OCI-LY7 (cell line): Measurements from ENCODE around the gene TLR9. TPM values are rescaled to one million over a fixed set of nuclear protein-coding genes. Genes with fewer than 3 reads are reported as not detected.

Experiments used
- BruUV-seq: library from RNA; stranded (reverse); fragments of 400-500 nt; replicated peaks from 2 replicates; lab custom pipeline; 2021; lab: Mats Ljungman, UMichigan
- CTCF ChIA-PET: fragments of 300-600 bp; sonication (Branson Sonifier 250); formaldehyde crosslinking; loops from one replicate; lab custom pipeline; 2022; ENCODE audit warnings: antibody characterized with exemption; ENCODE audit not compliant: unreplicated experiment; lab: Charles Lee
- POLR2A ChIA-PET: fragments of 300-600 bp; sonication (Branson Sonifier 250); formaldehyde crosslinking; loops from one replicate; lab custom pipeline; 2022; ENCODE audit warnings: antibody characterized with exemption; lab: Charles Lee
- DNase-seq: peaks from one replicate; pipeline ENCODE4 v3.0.0-alpha.2; 2015; ENCODE audit warnings: low spot score
- H2AFZ ChIP-seq: fragments of 200-600 bp; sonication (generic), shearing (Covaris generic); 2 replicates; pipeline ENCODE4 v1.6.1; 2014; ENCODE audit warnings: mild to moderate bottlenecking, antibody characterized with exemption, low read length, moderate library complexity
- H3K27ac ChIP-seq: fragments of 200-600 bp; sonication (generic); 2 replicates; pipeline ENCODE4 v1.5.1; 2014; ENCODE audit warnings: mixed run types, low read depth, mild to moderate bottlenecking, moderate library complexity, low read length, inconsistent platforms; ENCODE audit not compliant: poor library complexity, severe bottlenecking
- H3K36me3 ChIP-seq: fragments of 200-600 bp; sonication (generic); 2 replicates; pipeline ENCODE4 v1.6.1; 2014; ENCODE audit warnings: mild to moderate bottlenecking, antibody characterized with exemption, low read length, moderate library complexity, mixed read lengths; ENCODE audit not compliant: insufficient read depth
- H3K4me1 ChIP-seq: fragments of 200-600 bp; sonication (generic); 2 replicates; pipeline ENCODE4 v1.5.1; 2014; ENCODE audit warnings: mild to moderate bottlenecking, low read length; ENCODE audit not compliant: insufficient read depth, poor library complexity, severe bottlenecking
- H3K4me2 ChIP-seq: fragments of 200-600 bp; sonication (generic); 2 replicates; pipeline ENCODE4 v1.6.1; 2014; ENCODE audit warnings: mild to moderate bottlenecking, low read length
- H3K4me3 ChIP-seq: fragments of 200-600 bp; sonication (generic); 2 replicates; pipeline ENCODE4 v1.5.1; 2014; ENCODE audit warnings: mild to moderate bottlenecking, low read depth, low read length; ENCODE audit not compliant: poor library complexity, severe bottlenecking
- H3K79me2 ChIP-seq: fragments of 200-600 bp; sonication (generic); 2 replicates; pipeline ENCODE4 v1.6.1; 2016; ENCODE audit warnings: low read depth, mild to moderate bottlenecking, low read length, moderate library complexity, mixed read lengths; ENCODE audit not compliant: insufficient read depth
- H3K9me2 ChIP-seq: fragments of 200-600 bp; sonication (generic); 2 replicates; pipeline ENCODE4 v1.6.1; 2016; ENCODE audit warnings: mild to moderate bottlenecking, low read length, mixed read lengths; ENCODE audit not compliant: insufficient read depth
- H3K9me3 ChIP-seq: fragments of 200-600 bp; sonication (generic); 2 replicates; pipeline ENCODE4 v1.6.1; 2014; ENCODE audit warnings: mild to moderate bottlenecking, mixed run types, low read length, mixed read lengths
- H4K20me1 ChIP-seq: fragments of 200-600 bp; sonication (generic); 2 replicates; pipeline ENCODE4 v1.6.1; 2014; ENCODE audit warnings: mild to moderate bottlenecking, antibody characterized with exemption, low read length, moderate library complexity, mixed read lengths; ENCODE audit not compliant: insufficient read depth
- EZH2phosphoT487 ChIP-seq: fragments of 200-600 bp; sonication (generic); IDR thresholded peaks from 2 replicates; pipeline ENCODE4 v1.6.1; 2018; ENCODE audit warnings: low read depth, borderline replicate concordance, mild to moderate bottlenecking, mixed run types, antibody characterized with exemption, low read length, moderate library complexity, mixed read lengths
- intact Hi-C: fragments of 100-400 bp; cut with micrococcal nuclease; formaldehyde crosslinking; loops from one replicate; pipeline ENCODE4 v1.10.0; 2022; ENCODE audit not compliant: unreplicated experiment
- total RNA-seq, 2 experiments: library from RNA; depleted of rRNA in 1 of 2; stranded (reverse); fragments of >200 nt in 1 of 2; shearing (Covaris generic) in 1 of 2; gene quantifications; 2 replicates each; pipeline ENCODE4 v1.2.3, GENCODE V29; 2014 to 2022
- TF ChIP-seq, protein P1 (sequence below): fragments of 200-600 bp; sonication (generic); conservative IDR thresholded peaks from 2 replicates; pipeline ENCODE4 v1.5.1; 2014; ENCODE audit warnings: mild to moderate bottlenecking, antibody characterized with exemption, low read length, moderate library complexity, mixed read lengths

TLR9 gene
- total RNA-seq, 2 experiments from 2014 or later = 1.7 to 9.0 TPM

DNA sequence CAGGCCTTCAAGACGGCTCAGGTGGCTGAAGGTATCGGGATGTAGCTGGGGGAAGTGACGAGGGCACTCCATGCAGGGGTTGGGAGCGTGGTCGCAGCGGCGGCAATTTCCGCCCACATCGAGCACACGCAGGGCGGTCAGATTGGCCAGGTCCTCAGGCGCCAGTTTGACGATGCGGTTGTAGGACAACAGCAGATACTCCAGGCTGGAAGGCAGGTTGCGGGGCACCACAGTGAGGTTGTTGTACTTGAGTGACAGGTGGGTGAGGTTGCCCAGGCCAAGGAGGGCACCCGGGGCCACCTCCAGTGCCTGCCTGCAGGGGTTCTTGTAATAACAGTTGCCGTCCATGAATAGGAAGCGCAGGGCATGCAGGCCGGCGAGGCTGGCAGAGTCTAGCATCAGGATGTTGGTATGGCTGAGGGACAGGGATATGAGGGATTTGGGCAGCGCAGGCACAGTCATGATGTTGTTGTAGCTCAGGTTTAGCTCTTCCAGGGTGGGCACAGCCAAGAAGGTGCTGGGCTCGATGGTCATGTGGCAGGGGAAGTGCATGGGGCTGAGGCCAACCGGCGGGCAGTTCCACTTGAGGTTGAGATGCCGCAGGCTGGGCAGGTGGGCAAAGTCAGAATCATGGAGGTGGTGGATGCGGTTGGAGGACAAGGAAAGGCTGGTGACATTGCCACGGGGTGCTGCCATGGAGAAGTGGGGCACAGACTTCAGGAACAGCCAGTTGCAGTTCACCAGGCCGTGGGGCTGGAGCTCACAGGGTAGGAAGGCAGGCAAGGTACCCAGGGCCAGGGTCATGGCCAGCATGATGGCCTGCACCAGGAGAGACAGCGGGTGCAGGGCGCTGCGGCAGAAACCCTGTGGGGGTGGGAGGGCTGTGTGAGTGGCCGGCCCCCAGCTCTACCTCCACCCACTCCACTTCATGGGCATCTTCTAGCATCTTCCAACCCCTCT lies 1.7 kb downstream of the TLR9 start:
- peak overlapping the region; percentile 91 for H3K27ac ChIP-seq

DNA sequence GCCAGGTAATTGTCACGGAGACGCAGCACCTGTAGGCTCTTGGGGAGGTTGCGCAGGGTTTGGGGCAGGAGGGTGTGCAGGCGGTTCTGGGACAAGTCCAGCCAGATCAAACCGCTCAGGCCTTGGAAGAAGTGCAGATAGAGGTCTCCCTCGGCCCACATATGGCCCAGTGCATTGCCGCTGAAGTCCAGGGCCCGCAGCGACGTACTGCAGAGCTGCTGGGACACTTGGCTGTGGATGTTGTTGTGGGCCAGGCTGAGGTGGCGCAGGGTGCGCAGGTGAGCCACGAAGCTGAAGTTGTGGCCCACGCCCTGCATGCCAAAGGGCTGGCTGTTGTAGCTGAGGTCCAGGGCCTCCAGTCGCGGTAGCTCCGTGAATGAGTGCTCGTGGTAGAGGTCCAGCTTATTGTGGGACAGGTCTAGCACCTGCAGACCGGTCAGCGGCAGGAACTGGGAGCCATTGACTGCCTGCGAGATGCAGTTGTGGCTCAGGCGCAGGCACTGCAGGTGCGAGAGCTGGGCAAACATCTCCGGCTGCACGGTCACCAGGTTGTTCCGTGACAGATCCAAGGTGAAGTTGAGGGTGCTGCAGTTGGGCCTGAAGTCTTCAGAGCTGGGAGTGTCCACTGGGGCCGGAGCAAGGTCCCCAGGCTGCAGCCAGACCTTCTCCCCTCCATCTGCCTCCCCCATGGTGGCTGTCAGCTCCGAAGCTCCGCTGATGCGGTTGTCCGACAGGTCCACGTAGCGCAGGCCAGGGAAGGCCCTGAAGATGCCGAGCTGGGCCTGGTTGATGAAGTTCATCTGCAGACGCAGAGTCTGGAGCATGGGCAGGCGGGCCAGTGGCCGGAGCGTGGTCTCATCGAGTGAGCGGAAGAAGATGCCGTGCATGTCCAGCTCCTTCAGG lies 2.9 kb downstream of the TLR9 start:
- TF ChIP-seq EZH2phosphoT487 = no peak
- TF ChIP-seq, protein P1, sequence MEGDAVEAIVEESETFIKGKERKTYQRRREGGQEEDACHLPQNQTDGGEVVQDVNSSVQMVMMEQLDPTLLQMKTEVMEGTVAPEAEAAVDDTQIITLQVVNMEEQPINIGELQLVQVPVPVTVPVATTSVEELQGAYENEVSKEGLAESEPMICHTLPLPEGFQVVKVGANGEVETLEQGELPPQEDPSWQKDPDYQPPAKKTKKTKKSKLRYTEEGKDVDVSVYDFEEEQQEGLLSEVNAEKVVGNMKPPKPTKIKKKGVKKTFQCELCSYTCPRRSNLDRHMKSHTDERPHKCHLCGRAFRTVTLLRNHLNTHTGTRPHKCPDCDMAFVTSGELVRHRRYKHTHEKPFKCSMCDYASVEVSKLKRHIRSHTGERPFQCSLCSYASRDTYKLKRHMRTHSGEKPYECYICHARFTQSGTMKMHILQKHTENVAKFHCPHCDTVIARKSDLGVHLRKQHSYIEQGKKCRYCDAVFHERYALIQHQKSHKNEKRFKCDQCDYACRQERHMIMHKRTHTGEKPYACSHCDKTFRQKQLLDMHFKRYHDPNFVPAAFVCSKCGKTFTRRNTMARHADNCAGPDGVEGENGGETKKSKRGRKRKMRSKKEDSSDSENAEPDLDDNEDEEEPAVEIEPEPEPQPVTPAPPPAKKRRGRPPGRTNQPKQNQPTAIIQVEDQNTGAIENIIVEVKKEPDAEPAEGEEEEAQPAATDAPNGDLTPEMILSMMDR = no peak
- Histone ChIP-seq H3K9me3 (no peaks in the 10 kb centered on the region), H3K4me2 (no peak overlapping the region), H3K9me2 (no peaks in the 10 kb centered on the region), H3K4me1 (peaks cover 45% of the 10 kb centered on the region), H3K36me3 (peaks cover 57% of the 10 kb centered on the region; the same call in 1 of the 2 replicates), H3K79me2 (peaks cover 22% of the 10 kb centered on the region; the same call in 1 of the 2 replicates), H3K4me3 (no peak overlapping the region), H4K20me1 (no peaks in the 10 kb centered on the region; the same call in 1 of the 2 replicates), H3K27ac (no peak overlapping the region), H2AFZ (no peak overlapping the region)
- CTCF ChIA-PET = interaction anchor here (0.7 to 1.0 kb wide), 2 partner anchors 9 to 50 kb away, joined by 3 to 4 read pairs; no protein-coding TSS in a partner anchor
- intact Hi-C loops = no loop called here
- TSS peak; percentile 33 for BruUV-seq
- DNase-seq = no peak
- POLR2A ChIA-PET = interaction anchor here (1.6 kb wide), 1 partner anchor 16 kb away, joined by 4 read pairs; the partner anchor contains the start of gene TWF2

More for the DNA sequence above, 1.7 kb downstream of the TLR9 start:
- ChIA-PET CTCF (no interaction called here), POLR2A (interaction anchor here (1.1 to 2.0 kb wide), 5 partner anchors 15 to 168 kb away, joined by 3 to 16 read pairs (median 4); partner anchors contain the start of genes POC1A, TWF2 and WDR82)
- Histone ChIP-seq H3K79me2 (peaks cover 22% of the 10 kb centered on the region; the same call in 1 of the 2 replicates), H3K4me1 (peaks cover 45% of the 10 kb centered on the region), H4K20me1 (no peaks in the 10 kb centered on the region; the same call in 1 of the 2 replicates), H3K36me3 (peaks cover 53% of the 10 kb centered on the region; the same call in 1 of the 2 replicates), H3K9me2 (no peaks in the 10 kb centered on the region), H2AFZ (no peak overlapping the region), H3K4me3 (peak overlapping the region; percentile 73), H3K9me3 (no peaks in the 10 kb centered on the region), H3K4me2 (peak overlapping the region; percentile 90)
- intact Hi-C loops = no loop called here
- no peak for DNase-seq
- no peak for TF ChIP-seq EZH2phosphoT487
- TF ChIP-seq, protein P1 = no peak
- BruUV-seq = no TSS peak
